ENCODE results near the gene TTPAL. TPM values are rescaled to one million over a fixed set of nuclear protein-coding genes. Genes with fewer than 3 reads are reported as not detected.

Gene TTPAL
- total and polyA plus RNA-seq, 2 donors (not counting 3 experiments of a cell fraction or from before 2014, with no cell fraction given) = 4.0 to 8.0 TPM

DNA sequence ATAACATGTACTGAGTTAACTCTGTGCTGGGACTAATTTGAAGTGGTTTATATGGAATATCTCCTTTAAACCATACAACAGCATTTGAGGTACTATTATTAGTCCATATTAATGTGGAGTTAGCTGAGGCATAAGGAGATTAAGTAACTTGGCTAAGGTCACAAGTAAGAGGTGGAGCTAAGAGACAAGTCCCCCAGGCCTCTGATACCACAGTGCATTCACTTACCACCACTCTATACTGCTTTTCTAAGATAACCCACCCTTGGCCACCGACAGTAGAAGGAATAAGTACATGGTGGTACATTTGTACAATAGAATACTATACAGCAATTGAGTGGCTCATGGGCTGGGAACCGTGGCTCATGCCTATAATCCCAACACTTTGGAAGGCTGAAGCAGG is 16.4 kb upstream of the TTPAL start:
- Histone ChIP-seq H3K79me2 (ENCODE audit: control insufficient read depth, insufficient read depth, low read length) (no peaks in the 10 kb centered on the region), H2AFZ (ENCODE audit: low read depth, low read length) (no peak overlapping the region), H3K9me1 (replicated peaks; ENCODE audit: control insufficient read depth, extremely low read depth, insufficient read depth, low read length) (no peaks in the 10 kb centered on the region), H3K4me1 (ENCODE audit: control insufficient read depth, extremely low read depth, insufficient read depth, low read length) (no peaks in the 10 kb centered on the region), H3K9me3 (replicated peaks; ENCODE audit: control insufficient read depth, insufficient read depth, low read length) (no peaks in the 10 kb centered on the region), H3K4me2 (ENCODE audit: insufficient read depth, low read length) (no peak overlapping the region), H3K36me3 (ENCODE audit: control insufficient read depth in 2 of 2, extremely low read depth in 1 of 2, insufficient read depth in 2 of 2, low read length in 2 of 2) (no peaks in the 10 kb centered on the region), H3K4me3 (replicated peaks in 1 of 3; ENCODE audit: insufficient read depth in 1 of 3, low read depth in 1 of 3, low read length in 3 of 3) (no peak overlapping the region), H3K9ac (replicated peaks; ENCODE audit: extremely low read depth, insufficient read depth, low read length) (no peak overlapping the region), H3K27me3 (ENCODE audit: control insufficient read depth in 2 of 2, insufficient read depth in 2 of 2, low read length in 2 of 2) (no peaks in the 10 kb centered on the region), H4K20me1 (replicated peaks; ENCODE audit: control insufficient read depth, extremely low read depth, insufficient read depth, low read length) (no peaks in the 10 kb centered on the region), H3K27ac (ENCODE audit: insufficient read depth, low read depth, low read length) (no peak overlapping the region)
- dilution Hi-C loops (cut with MboI; ENCODE audit: extremely low pct_ligation_motif_present, low sequenced_read_pairs) (no loop called here), intact Hi-C loops (cut with micrococcal nuclease) (no loop called here)
- ChIA-PET CTCF (interaction anchor here (0.9 kb wide), 1 partner anchor 242 kb away, joined by 4 read pairs; no protein-coding TSS in a partner anchor), POLR2A (no interaction called here)
- no TSS peak for BruUV-seq (replicated peaks)
- no peak for TF ChIP-seq POLR2A (IDR thresholded peaks at IDR 0.05; ENCODE audit: low read depth, low read length)
- no peak for TF ChIP-seq MYC (IDR thresholded peaks at IDR 0.05; ENCODE audit: low read depth, low read length)
- no peak for DNase-seq (ENCODE audit: low read depth, low spot score)
- no peak for FAIRE-seq

DNA sequence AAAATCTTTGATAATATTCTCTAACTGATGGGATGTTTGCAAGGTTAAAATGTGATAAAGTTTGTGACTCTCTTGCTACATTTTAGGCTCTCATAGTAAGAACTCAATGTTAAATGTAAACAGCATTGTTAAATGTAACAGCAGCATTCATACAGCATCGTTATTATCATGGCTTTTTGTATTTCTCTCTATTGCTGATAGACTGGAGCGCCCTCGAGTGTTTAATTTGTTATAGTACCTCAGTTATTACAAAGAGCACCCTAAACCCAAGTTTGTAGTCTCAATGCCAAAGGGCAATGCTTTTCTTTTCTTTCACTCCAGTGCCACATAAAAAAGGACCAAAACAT is 14.9 kb upstream of the TTPAL start:
- no TSS peak for BruUV-seq (replicated peaks)

More for the DNA sequence above, 14.9 kb upstream of the TTPAL start:
- intact Hi-C loops (cut with micrococcal nuclease) = loop anchor here (2.0 to 10.0 kb wide), 3 partner anchors 72 to 346 kb away; no protein-coding TSS in a partner anchor
- Histone ChIP-seq H2AFZ (ENCODE audit: low read depth, low read length) (no peak overlapping the region), H3K27ac (ENCODE audit: insufficient read depth, low read depth, low read length) (no peak overlapping the region), H3K27me3 (ENCODE audit: control insufficient read depth in 2 of 2, insufficient read depth in 2 of 2, low read length in 2 of 2) (no peaks in the 10 kb centered on the region), H3K4me3 (replicated peaks in 1 of 3; ENCODE audit: insufficient read depth in 1 of 3, low read depth in 1 of 3, low read length in 3 of 3) (no peak overlapping the region), H3K9ac (replicated peaks; ENCODE audit: extremely low read depth, insufficient read depth, low read length) (no peak overlapping the region), H3K4me2 (ENCODE audit: insufficient read depth, low read length) (no peak overlapping the region), H3K79me2 (ENCODE audit: control insufficient read depth, insufficient read depth, low read length) (no peaks in the 10 kb centered on the region), H3K36me3 (ENCODE audit: control insufficient read depth in 2 of 2, extremely low read depth in 1 of 2, insufficient read depth in 2 of 2, low read length in 2 of 2) (no peaks in the 10 kb centered on the region), H3K9me1 (replicated peaks; ENCODE audit: control insufficient read depth, extremely low read depth, insufficient read depth, low read length) (no peaks in the 10 kb centered on the region), H4K20me1 (replicated peaks; ENCODE audit: control insufficient read depth, extremely low read depth, insufficient read depth, low read length) (no peaks in the 10 kb centered on the region), H3K9me3 (replicated peaks; ENCODE audit: control insufficient read depth, insufficient read depth, low read length) (no peaks in the 10 kb centered on the region), H3K4me1 (ENCODE audit: control insufficient read depth, extremely low read depth, insufficient read depth, low read length) (no peaks in the 10 kb centered on the region)
- ChIA-PET CTCF (interaction anchor here (1.2 to 3.0 kb wide), 4 partner anchors 76 to 344 kb away, joined by 3 to 12 read pairs (median 8); no protein-coding TSS in a partner anchor), POLR2A (no interaction called here)
- DNase-seq (ENCODE audit: low read depth, low spot score) (peak; percentile 16), FAIRE-seq (peak; percentile 50)
- dilution Hi-C loops (cut with MboI; ENCODE audit: extremely low pct_ligation_motif_present, low sequenced_read_pairs) = no loop called here
- no peak for TF ChIP-seq FOS (IDR thresholded peaks at IDR 0.05; ENCODE audit: borderline replicate concordance, insufficient read depth, low read length)
- TF ChIP-seq, protein P1, sequence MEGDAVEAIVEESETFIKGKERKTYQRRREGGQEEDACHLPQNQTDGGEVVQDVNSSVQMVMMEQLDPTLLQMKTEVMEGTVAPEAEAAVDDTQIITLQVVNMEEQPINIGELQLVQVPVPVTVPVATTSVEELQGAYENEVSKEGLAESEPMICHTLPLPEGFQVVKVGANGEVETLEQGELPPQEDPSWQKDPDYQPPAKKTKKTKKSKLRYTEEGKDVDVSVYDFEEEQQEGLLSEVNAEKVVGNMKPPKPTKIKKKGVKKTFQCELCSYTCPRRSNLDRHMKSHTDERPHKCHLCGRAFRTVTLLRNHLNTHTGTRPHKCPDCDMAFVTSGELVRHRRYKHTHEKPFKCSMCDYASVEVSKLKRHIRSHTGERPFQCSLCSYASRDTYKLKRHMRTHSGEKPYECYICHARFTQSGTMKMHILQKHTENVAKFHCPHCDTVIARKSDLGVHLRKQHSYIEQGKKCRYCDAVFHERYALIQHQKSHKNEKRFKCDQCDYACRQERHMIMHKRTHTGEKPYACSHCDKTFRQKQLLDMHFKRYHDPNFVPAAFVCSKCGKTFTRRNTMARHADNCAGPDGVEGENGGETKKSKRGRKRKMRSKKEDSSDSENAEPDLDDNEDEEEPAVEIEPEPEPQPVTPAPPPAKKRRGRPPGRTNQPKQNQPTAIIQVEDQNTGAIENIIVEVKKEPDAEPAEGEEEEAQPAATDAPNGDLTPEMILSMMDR (IDR thresholded peaks at IDR 0.05; ENCODE audit: extremely low read depth in 1 of 2, insufficient read depth in 1 of 2, low read depth in 1 of 2, low read length in 2 of 2) = peak; percentile 5 to 19

All from endothelial cell of umbilical vein (primary cell).